K562 (cell line): ENCODE measurements around the gene CADPS2. TPM values are rescaled to one million over a fixed set of nuclear protein-coding genes. Genes with fewer than 3 reads are reported as not detected.

ENCODE experiments used
- ATAC-seq: fragments of 200-7000 bp; cut with Tn5 transposase; 3 replicates; pipeline ENCODE4 v1.9.1; 2020; ENCODE audit warnings: moderate library complexity
- BruUV-seq: library from RNA; stranded (reverse); fragments of 400-500 nt; replicated peaks from 2 replicates; lab custom pipeline; 2021; lab: Mats Ljungman, UMichigan
- CTCF ChIA-PET: fragments of 300-600 bp; formaldehyde crosslinking; extraction: SDS; loops from one replicate; lab custom pipeline; 2021; ENCODE audit warnings: low intra/inter-chr PET ratio; lab: Yijun Ruan, JAX
- POLR2A ChIA-PET: fragments of 300-600, 350-650 bp; sonication (Branson Sonifier 250); formaldehyde crosslinking; extraction: SDS; loops from one replicate; lab custom pipeline; 2021; ENCODE audit warnings: antibody characterized with exemption, inconsistent platforms; lab: Yijun Ruan, JAX
- DNase-seq, 4 experiments: peaks; one replicate each; pipeline versions ENCODE4 v3.0.0 to v3.0.0-alpha.2; 2011 to 2018; ENCODE audit warnings: low spot score in 3 of 4, mixed read lengths in 3 of 4; ENCODE audit errors: extremely low read depth in 1 of 4
- FAIRE-seq: peaks from 2 replicates; lab custom pipeline; 2011; peaks lifted over from hg19 to GRCh38; lab: Jason Lieb, UNC
- H2AFZ ChIP-seq: 2 replicates; pipeline ENCODE4 v1.6.0; 2011; ENCODE audit warnings: low read depth, low read length, control low read depth, inconsistent platforms
- H3K27ac ChIP-seq: fragments of 200-600 bp; 3 replicates; pipeline ENCODE4 v1.8.0; 2011; ENCODE audit warnings: low read depth, mild to moderate bottlenecking, control low read depth, inconsistent platforms, low read length, moderate library complexity, mixed read lengths; ENCODE audit errors: extremely low read depth
- H3K27me3 ChIP-seq, 2 experiments: fragments of 300-600 bp in 1 of 2; 2 replicates in 1 of 2; 3 replicates in 1 of 2; pipeline versions ENCODE4 v1.6.0 to v1.8.0; 2011; ENCODE audit warnings: inconsistent platforms in 2 of 2, low read length in 2 of 2, mild to moderate bottlenecking in 1 of 2, mixed read lengths in 1 of 2, moderate library complexity in 1 of 2; ENCODE audit not compliant: control insufficient read depth in 2 of 2, insufficient read depth in 2 of 2
- H3K36me3 ChIP-seq: fragments of 300-600 bp; 3 replicates; pipeline ENCODE4 v1.8.0; 2011; ENCODE audit warnings: mild to moderate bottlenecking, low read length, inconsistent platforms; ENCODE audit not compliant: control insufficient read depth, insufficient read depth
- H3K4me1 ChIP-seq, 2 experiments: fragments of 200-600 bp in 1 of 2; replicated peaks in 1 of 2; 2 replicates in 1 of 2; 3 replicates in 1 of 2; pipeline versions ENCODE4 v1.5.1 to v1.8.0; 2011; ENCODE audit warnings: inconsistent platforms in 2 of 2, low read length in 2 of 2, mild to moderate bottlenecking in 1 of 2, mixed read lengths in 1 of 2, moderate library complexity in 1 of 2; ENCODE audit not compliant: control insufficient read depth in 2 of 2, insufficient read depth in 2 of 2
- H3K4me2 ChIP-seq: 2 replicates; pipeline ENCODE4 v1.6.1; 2011; ENCODE audit warnings: low read length, control low read depth, inconsistent platforms, mixed read lengths; ENCODE audit not compliant: insufficient read depth
- H3K4me3 ChIP-seq: fragments of 200-600 bp; sonication (generic), shearing (Covaris generic); 2 replicates; pipeline ENCODE4 v1.5.1; 2016; ENCODE audit warnings: control low read depth, inconsistent platforms
- H3K79me2 ChIP-seq: fragments of 200-600 bp; 3 replicates; pipeline ENCODE4 v1.8.0; 2011; ENCODE audit warnings: low read length, inconsistent platforms; ENCODE audit not compliant: control insufficient read depth, insufficient read depth
- H3K9ac ChIP-seq, 2 experiments: 2 replicates each; pipeline versions ENCODE4 v1.6.0 to v1.6.1; 2011; ENCODE audit warnings: low read depth in 2 of 2, low read length in 2 of 2, control low read depth in 1 of 2, inconsistent platforms in 1 of 2, mild to moderate bottlenecking in 1 of 2, mixed read lengths in 1 of 2; ENCODE audit not compliant: insufficient read depth in 1 of 2
- H3K9me1 ChIP-seq: one replicate; pipeline ENCODE4 v1.6.0; 2011; ENCODE audit warnings: inconsistent platforms, mild to moderate bottlenecking, low read length, moderate library complexity; ENCODE audit not compliant: control insufficient read depth, insufficient read depth
- H3K9me3 ChIP-seq: replicated peaks from 2 replicates; pipeline ENCODE4 v1.5.1; 2011; ENCODE audit warnings: low read depth, low read length, inconsistent platforms; ENCODE audit not compliant: control insufficient read depth, insufficient read depth
- H4K20me1 ChIP-seq: replicated peaks from 2 replicates; pipeline ENCODE4 v1.6.1; 2011; ENCODE audit warnings: low read length, inconsistent platforms, mixed read lengths; ENCODE audit not compliant: control insufficient read depth, insufficient read depth
- COPS2 ChIP-seq: fragments of 450-650 bp; conservative IDR thresholded peaks from 2 replicates; pipeline ENCODE4 v1.6.1; 2016; ENCODE audit warnings: mild to moderate bottlenecking, moderate library complexity
- CREM ChIP-seq: IDR thresholded peaks from 2 replicates; pipeline ENCODE4 v1.6.1; 2014; ENCODE audit warnings: antibody characterized with exemption, low read depth
- FUS ChIP-seq: fragments of 200-400 bp; formaldehyde crosslinking; optimal IDR thresholded peaks from 2 replicates; pipeline ENCODE3; 2017; ENCODE audit warnings: low read depth, low read length
- HMG20B ChIP-seq: fragments of 250-450 bp; sonication (Bioruptor Pico); IDR thresholded peaks from 2 replicates; pipeline ENCODE4 v1.5.0; 2021; ENCODE audit warnings: mild to moderate bottlenecking
- HNRNPH1 ChIP-seq: fragments of 200-400 bp; formaldehyde crosslinking; optimal IDR thresholded peaks from 2 replicates; pipeline ENCODE3; 2017; ENCODE audit warnings: low read depth, mild to moderate bottlenecking, low read length, moderate library complexity
- MAFF ChIP-seq: IDR thresholded peaks from 2 replicates; pipeline ENCODE4 v1.6.1; 2012; ENCODE audit warnings: low read length, improper control_type of control experiment
- MED1 ChIP-seq: sonication (generic); formaldehyde crosslinking; IDR thresholded peaks from 2 replicates; pipeline ENCODE4 v1.8.1; 2023; ENCODE audit warnings: missing genetic modification reagents, borderline replicate concordance
- MXI1 ChIP-seq: IDR thresholded peaks from 2 replicates; pipeline ENCODE4 v1.6.1; 2011; ENCODE audit warnings: low read depth, mild to moderate bottlenecking, improper control_type of control experiment, low read length
- NCOA2 ChIP-seq, 2 experiments: fragments of 450-650 bp; IDR thresholded peaks; 2 replicates each; pipeline ENCODE4 v1.6.1; 2018; ENCODE audit warnings: mild to moderate bottlenecking in 2 of 2, moderate library complexity in 1 of 2; ENCODE audit not compliant: partially characterized antibody in 2 of 2
- RBFOX2 ChIP-seq: fragments of 200-400 bp; formaldehyde crosslinking; IDR thresholded peaks from 2 replicates; pipeline ENCODE4 v1.6.1; 2017; ENCODE audit warnings: low read depth, mild to moderate bottlenecking, low read length, moderate library complexity
- ZNF431 ChIP-seq: sonication (generic); formaldehyde crosslinking; IDR thresholded peaks from 2 replicates; pipeline ENCODE4 v1.8.0; 2022; ENCODE audit warnings: mild to moderate bottlenecking, missing genetic modification reagents
- ZNF695 ChIP-seq: fragments of 450-650 bp; formaldehyde crosslinking; IDR thresholded peaks from 2 replicates; pipeline ENCODE4 v1.4.0; 2020; ENCODE audit warnings: mild to moderate bottlenecking, moderate library complexity
- ZSCAN32 ChIP-seq: fragments of 450-650 bp; formaldehyde crosslinking; IDR thresholded peaks from 2 replicates; pipeline ENCODE4 v1.4.0; 2020; ENCODE audit warnings: mild to moderate bottlenecking, moderate library complexity
- ZZZ3 ChIP-seq: fragments of 450-650 bp; IDR thresholded peaks from 2 replicates; pipeline ENCODE4 v1.6.1; 2016; ENCODE audit warnings: antibody characterized with exemption, mild to moderate bottlenecking, moderate library complexity
- WGBS: fragments of 100-300 bp; shearing (Covaris generic); methylation state at CpG from one replicate; pipeline ENCODE4 v1.1.6; 2016; ENCODE audit warnings: low coverage, mixed read lengths; ENCODE audit not compliant: insufficient coverage; ENCODE audit errors: missing lambda C conversion rate; 5-methylcytosine and 5-hydroxymethylcytosine counted together
- in situ Hi-C: fragments of 300-500 bp; cut with MboI; formaldehyde crosslinking; loops from 4 replicates; pipeline ENCODE4 v1.15.0; 2018; ENCODE audit warnings: inconsistent platforms, mixed read lengths
- intact Hi-C: fragments of 100-400 bp; cut with micrococcal nuclease; formaldehyde crosslinking; loops from 2 replicates; pipeline ENCODE4 v1.14.2; 2022
- polyA plus RNA-seq, 8 experiments: library from polyadenylated mRNA; depleted of rRNA in 4 of 8; stranded (reverse) in 5 of 8; unstranded in 3 of 8; fragments of >200 nt; fragmentation: Nextera tagmentation in 2 of 8; fragmentation: Illumina TruSeq in 1 of 8; extraction: Ambion mirVana in 2 of 8; extraction: Trizol in 1 of 8; gene quantifications; 2 replicates each; pipeline versions ENCODE4 v1.2.1 to v1.2.3, GENCODE V29; 2011 to 2014; ENCODE audit warnings: inconsistent platforms in 1 of 8, missing spikeins in 1 of 8
- total RNA-seq, 7 experiments: library from RNA; depleted of rRNA in 6 of 7; stranded (reverse); fragments of >200 nt in 6 of 7; fragmentation: Illumina TruSeq in 2 of 7; extraction: Trizol in 2 of 7; gene quantifications; 2 replicates each; pipeline versions ENCODE4 v1.2.1 to v1.2.3, GENCODE V29; 2011 to 2021; ENCODE audit warnings: low replicate concordance in 1 of 7
- TF ChIP-seq, protein P1 (sequence below): sonication (generic); formaldehyde crosslinking; IDR thresholded peaks from 2 replicates; pipeline ENCODE4 v1.8.0; 2022; ENCODE audit warnings: mild to moderate bottlenecking, missing genetic modification reagents
- TF ChIP-seq, protein P2 (sequence below): sonication (generic); formaldehyde crosslinking; IDR thresholded peaks from 2 replicates; pipeline ENCODE4 v1.8.1; 2023; ENCODE audit warnings: mild to moderate bottlenecking, missing genetic modification reagents
- TF ChIP-seq, protein P3 (sequence below): fragments of 450-650 bp; IDR thresholded peaks from 2 replicates; pipeline ENCODE4 v1.6.1; 2016; ENCODE audit warnings: antibody characterized with exemption

CADPS2 gene
- total and polyA plus RNA-seq, 9 of the 15 experiments (the other 6 are each of a cell fraction or from before 2014, with no cell fraction given) = 0.03 to 0.14 (median 0.04) TPM; not detected in 1

DNA sequence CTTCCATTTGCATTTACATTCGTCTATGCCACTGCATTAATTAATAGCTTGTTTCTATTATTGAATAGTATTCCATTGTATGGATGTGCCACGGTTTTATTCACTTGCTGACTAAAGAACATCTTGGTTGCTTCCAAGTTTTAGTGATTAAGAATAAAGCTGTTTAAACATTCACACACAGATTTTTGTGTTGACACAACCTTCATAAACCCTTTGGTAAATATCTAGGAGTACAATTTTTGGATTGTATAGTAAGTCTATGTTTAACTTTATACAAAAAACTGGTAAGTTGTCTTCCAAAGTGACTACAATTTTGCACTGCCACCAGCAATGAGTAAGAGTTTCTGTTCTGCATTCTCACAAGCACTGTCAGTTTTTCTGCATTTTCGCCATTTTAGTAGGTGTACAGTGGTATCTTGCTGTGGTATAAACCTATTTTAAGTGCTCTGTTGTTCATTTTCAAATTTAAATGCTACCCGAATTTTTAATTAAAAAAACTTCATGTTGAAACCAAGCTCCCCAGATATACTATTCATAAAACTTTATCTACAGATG, 308.7 kb downstream of the CADPS2 start:
- no peaks in the 10 kb centered on the region for H3K79me2 ChIP-seq
- H3K9ac ChIP-seq = no peak overlapping the region
- BruUV-seq = no TSS peak
- CTCF ChIA-PET = no interaction called here
- H3K36me3 ChIP-seq = no peaks in the 10 kb centered on the region
- intact Hi-C loops = no loop called here
- H3K4me2 ChIP-seq = no peak overlapping the region
- H2AFZ ChIP-seq = no peak overlapping the region
- in situ Hi-C loops = no loop called here
- no peak overlapping the region for H3K27ac ChIP-seq
- POLR2A ChIA-PET = no interaction called here
- H3K9me3 ChIP-seq = no peaks in the 10 kb centered on the region; the same call in 1 of the 2 replicates
- 0% methylated on average over 4 of the region's 4 CpGs for WGBS
- DNase-seq (no peak), FAIRE-seq (no peak), ATAC-seq (no peak)
- H3K27me3 ChIP-seq = no peaks in the 10 kb centered on the region
- H3K9me1 ChIP-seq = no peaks in the 10 kb centered on the region
- no peaks in the 10 kb centered on the region for H3K4me1 ChIP-seq
- no peak overlapping the region for H3K4me3 ChIP-seq
- no peaks in the 10 kb centered on the region for H4K20me1 ChIP-seq
- TF ChIP-seq HNRNPH1 = no peak
- no peak for TF ChIP-seq COPS2
- no peak for TF ChIP-seq ZZZ3
- TF ChIP-seq RBFOX2 = no peak
- TF ChIP-seq HMG20B (CRISPR knock-in tag) = no peak
- TF ChIP-seq ZSCAN32 (CRISPR knock-in tag) = no peak
- no peak for TF ChIP-seq NCOA2 (IDR thresholded peaks at IDR 0.05; ENCODE audit: partially characterized antibody in 2 of 2)
- TF ChIP-seq MXI1 = no peak
- TF ChIP-seq, protein P1, sequence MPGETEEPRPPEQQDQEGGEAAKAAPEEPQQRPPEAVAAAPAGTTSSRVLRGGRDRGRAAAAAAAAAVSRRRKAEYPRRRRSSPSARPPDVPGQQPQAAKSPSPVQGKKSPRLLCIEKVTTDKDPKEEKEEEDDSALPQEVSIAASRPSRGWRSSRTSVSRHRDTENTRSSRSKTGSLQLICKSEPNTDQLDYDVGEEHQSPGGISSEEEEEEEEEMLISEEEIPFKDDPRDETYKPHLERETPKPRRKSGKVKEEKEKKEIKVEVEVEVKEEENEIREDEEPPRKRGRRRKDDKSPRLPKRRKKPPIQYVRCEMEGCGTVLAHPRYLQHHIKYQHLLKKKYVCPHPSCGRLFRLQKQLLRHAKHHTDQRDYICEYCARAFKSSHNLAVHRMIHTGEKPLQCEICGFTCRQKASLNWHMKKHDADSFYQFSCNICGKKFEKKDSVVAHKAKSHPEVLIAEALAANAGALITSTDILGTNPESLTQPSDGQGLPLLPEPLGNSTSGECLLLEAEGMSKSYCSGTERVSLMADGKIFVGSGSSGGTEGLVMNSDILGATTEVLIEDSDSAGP = no peak
- TF ChIP-seq ZNF695 (CRISPR knock-in tag) = no peak
- TF ChIP-seq MAFF = no peak
- TF ChIP-seq, protein P2, sequence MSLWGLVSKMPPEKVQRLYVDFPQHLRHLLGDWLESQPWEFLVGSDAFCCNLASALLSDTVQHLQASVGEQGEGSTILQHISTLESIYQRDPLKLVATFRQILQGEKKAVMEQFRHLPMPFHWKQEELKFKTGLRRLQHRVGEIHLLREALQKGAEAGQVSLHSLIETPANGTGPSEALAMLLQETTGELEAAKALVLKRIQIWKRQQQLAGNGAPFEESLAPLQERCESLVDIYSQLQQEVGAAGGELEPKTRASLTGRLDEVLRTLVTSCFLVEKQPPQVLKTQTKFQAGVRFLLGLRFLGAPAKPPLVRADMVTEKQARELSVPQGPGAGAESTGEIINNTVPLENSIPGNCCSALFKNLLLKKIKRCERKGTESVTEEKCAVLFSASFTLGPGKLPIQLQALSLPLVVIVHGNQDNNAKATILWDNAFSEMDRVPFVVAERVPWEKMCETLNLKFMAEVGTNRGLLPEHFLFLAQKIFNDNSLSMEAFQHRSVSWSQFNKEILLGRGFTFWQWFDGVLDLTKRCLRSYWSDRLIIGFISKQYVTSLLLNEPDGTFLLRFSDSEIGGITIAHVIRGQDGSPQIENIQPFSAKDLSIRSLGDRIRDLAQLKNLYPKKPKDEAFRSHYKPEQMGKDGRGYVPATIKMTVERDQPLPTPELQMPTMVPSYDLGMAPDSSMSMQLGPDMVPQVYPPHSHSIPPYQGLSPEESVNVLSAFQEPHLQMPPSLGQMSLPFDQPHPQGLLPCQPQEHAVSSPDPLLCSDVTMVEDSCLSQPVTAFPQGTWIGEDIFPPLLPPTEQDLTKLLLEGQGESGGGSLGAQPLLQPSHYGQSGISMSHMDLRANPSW (CRISPR knock-in tag) = no peak
- no peak for TF ChIP-seq CREM
- TF ChIP-seq ZNF431 (CRISPR knock-in tag) = no peak
- TF ChIP-seq MED1 (CRISPR knock-in tag) = no peak
- TF ChIP-seq, protein P3, sequence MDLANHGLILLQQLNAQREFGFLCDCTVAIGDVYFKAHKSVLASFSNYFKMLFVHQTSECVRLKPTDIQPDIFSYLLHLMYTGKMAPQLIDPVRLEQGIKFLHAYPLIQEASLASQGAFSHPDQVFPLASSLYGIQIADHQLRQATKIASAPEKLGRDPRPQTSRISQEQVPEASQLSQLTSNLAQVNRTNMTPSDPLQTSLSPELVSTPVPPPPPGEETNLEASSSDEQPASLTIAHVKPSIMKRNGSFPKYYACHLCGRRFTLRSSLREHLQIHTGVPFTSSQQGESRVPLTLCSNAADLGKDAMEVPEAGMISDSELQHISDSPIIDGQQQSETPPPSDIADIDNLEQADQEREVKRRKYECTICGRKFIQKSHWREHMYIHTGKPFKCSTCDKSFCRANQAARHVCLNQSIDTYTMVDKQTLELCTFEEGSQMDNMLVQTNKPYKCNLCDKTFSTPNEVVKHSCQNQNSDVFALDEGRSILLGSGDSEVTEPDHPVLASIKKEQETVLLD = no peak
- TF ChIP-seq FUS = no peak
